GM08714 (cell line): ENCODE data around the gene RNF223.

Experiments
- H3K4me3 ChIP-seq: fragments of 200-500 bp; sonication (Bioruptor generic); 2 replicates; pipeline ENCODE4 v1.5.1; 2014; ENCODE audit warnings: mild to moderate bottlenecking, low read length, inconsistent platforms
- ZNF274 ChIP-seq: IDR thresholded peaks from 2 replicates; pipeline ENCODE4 v1.6.1; 2012; ENCODE audit warnings: mild to moderate bottlenecking, low read depth, low read length

RNF223 gene

GRCh38 chr1:1047963-1048362, 26.1 kb downstream of the RNF223 start:
- no peak overlapping the region for H3K4me3 ChIP-seq
- TF ChIP-seq ZNF274: no peak

GRCh38 chr1:1047407-1047806, 26.7 kb downstream of the RNF223 start:
- no peak for TF ChIP-seq ZNF274
- no peak overlapping the region for H3K4me3 ChIP-seq

GRCh38 chr1:1046767-1047166, 27.3 kb downstream of the RNF223 start:
- no peak overlapping the region for H3K4me3 ChIP-seq
- no peak for TF ChIP-seq ZNF274

DNA sequence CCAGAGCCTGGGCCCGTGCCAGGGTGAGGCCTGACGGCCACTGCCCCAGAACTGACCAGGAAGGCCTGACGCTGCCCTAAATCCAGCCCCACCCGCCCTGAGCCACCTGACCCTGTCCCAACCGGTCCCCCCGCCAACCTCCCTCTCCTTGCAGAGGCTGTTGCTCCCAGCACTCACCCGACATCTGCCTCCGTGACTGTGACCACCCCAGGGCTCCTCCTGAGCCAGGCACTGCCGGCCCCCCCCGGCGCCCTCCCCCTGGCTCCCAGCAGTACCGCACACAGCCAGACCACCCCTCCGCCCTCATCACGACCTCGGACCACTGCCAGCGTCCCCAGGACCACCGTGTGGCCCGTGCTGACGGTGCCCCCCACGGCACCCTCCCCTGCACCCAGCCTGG, 27.9 kb downstream of the RNF223 start:
- no peak overlapping the region for H3K4me3 ChIP-seq
- no peak for TF ChIP-seq ZNF274

DNA sequence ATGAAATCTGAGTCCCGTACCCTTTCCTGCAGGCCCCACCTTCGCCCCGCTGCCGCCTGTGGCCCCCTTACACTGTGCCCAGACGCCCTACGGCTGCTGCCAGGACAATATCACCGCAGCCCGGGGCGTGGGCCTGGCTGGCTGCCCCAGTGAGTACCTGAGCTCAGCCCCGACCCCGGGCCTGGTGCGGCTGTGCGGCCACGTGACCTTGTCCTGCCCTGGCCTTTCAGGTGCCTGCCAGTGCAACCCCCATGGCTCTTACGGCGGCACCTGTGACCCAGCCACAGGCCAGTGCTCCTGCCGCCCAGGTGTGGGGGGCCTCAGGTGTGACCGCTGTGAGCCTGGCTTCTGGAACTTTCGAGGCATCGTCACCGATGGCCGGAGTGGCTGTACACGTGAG, 29.0 kb downstream of the RNF223 start:
- TF ChIP-seq ZNF274: no peak
- no peak overlapping the region for H3K4me3 ChIP-seq

DNA sequence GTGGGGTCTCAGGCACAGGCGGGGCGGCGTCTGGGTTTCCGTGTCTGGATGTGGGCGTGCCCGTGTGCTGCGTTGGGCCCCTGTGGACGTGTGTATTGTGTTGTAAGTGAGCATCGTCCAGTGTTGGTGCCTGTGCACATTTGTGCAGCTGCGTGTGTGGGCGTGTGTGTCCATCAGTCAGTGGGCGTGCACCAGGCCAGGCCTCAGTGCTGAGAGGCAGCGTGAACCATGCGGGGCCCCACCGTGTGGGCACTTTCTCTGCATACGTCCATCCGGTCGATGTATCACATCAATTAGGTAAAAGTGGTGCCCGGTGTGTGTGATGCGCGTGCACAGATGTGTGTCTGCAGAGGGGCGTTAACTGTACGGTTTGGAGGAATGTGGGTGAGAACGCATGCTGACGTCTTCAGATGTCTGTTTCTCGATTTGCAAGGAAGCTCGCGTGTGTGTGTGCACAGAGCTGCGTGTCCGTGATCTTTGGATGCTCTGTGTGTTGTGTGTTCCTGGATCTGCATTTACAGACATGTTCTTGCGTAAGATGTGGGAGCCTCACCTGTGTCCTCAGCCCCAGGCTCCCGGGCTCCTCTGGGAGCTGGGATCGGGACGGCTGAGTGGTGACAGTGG, 29.5 kb downstream of the RNF223 start:
- no peak for TF ChIP-seq ZNF274
- H3K4me3 ChIP-seq: no peak overlapping the region

- no peak for TF ChIP-seq ZNF274
- H3K4me3 ChIP-seq: no peak overlapping the region
These were observed 30.2 kb downstream of the RNF223 start for GRCh38 chr1:1043921-1044320.

DNA sequence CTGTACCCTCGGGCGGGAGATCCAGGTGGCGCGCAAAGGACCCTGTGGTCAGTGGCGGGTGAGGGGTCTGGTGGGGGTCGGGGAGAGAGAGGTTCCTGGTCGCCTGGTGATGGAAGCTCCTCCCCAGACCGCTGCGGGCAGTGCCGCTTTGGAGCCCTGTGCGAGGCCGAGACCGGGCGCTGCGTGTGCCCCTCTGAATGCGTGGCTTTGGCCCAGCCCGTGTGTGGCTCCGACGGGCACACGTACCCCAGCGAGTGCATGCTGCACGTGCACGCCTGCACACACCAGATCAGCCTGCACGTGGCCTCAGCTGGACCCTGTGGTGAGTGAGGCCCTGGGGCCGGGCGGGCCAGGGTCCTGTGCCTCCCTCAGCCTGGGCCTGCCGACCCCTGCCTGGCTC, 30.7 kb downstream of the RNF223 start:
- H3K4me3 ChIP-seq: no peak overlapping the region
- TF ChIP-seq ZNF274: no peak

- no peak overlapping the region for H3K4me3 ChIP-seq
- no peak for TF ChIP-seq ZNF274
These were observed 31.3 kb downstream of the RNF223 start for GRCh38 chr1:1042835-1043234.

GRCh38 chr1:1041873-1042272, 32.2 kb downstream of the RNF223 start:
- no peak overlapping the region for H3K4me3 ChIP-seq
- TF ChIP-seq ZNF274: no peak

DNA sequence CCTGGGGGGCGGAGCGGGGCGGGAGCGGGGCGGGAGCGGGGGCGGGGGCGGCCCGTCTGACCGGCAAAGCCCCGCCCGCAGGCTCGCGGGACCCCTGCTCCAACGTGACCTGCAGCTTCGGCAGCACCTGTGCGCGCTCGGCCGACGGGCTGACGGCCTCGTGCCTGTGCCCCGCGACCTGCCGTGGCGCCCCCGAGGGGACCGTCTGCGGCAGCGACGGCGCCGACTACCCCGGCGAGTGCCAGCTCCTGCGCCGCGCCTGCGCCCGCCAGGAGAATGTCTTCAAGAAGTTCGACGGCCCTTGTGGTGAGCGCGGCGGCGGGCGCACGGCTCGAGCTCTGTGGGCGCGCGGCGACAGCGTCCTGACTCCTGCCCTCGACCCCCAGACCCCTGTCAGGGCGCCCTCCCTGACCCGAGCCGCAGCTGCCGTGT, 33.0 kb downstream of the RNF223 start:
- H3K4me3 ChIP-seq: no peak overlapping the region
- TF ChIP-seq ZNF274: no peak

DNA sequence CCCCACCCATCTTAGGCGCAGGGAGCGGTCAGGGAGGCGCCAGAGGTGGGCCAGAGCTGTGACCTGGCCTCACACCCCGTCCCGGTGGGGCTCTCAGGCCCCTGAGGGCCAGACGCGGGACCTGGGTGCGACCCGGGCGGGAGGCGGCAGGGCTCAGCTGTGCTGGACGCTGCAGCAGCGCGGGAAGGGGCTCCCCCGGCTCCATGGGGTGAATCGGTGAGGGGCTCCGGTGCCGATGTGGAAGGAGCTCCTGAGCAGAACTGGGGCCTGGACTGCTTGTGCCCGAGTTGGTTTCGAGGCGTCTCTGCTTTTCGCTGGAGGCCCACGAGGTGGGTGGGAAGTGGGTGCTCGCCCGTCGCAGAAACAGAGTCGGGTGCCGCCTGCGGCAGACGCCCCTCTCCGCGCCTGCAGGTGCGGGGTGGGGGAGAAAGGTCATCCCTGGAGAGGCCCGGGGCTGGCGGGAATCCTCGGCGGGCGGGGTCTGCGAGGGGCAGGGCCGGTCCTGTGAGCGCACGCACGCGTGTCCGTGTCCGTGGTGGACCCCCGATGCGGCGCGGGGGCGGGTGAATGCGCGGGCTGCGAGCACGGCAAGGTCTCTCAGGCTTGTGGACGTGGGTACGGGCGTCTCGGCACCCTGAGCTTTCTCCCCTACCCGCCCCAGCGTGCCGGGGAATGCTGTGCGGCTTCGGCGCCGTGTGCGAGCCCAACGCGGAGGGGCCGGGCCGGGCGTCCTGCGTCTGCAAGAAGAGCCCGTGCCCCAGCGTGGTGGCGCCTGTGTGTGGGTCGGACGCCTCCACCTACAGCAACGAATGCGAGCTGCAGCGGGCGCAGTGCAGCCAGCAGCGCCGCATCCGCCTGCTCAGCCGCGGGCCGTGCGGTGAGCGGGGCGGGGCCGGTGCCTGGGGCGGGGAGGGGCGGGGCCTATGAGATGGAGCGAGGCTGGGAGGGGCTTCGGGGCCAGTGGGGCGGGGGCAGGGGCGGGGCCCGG, 33.8 kb downstream of the RNF223 start:
- TF ChIP-seq ZNF274: no peak
- H3K4me3 ChIP-seq: peak overlapping the region; percentile 27; the same call in 1 of the 2 replicates

- H3K4me3 ChIP-seq: no peak overlapping the region
- TF ChIP-seq ZNF274: no peak
These were observed 34.8 kb downstream of the RNF223 start for GRCh38 chr1:1039145-1039910.

GRCh38 chr1:1038694-1039093, 35.4 kb downstream of the RNF223 start:
- TF ChIP-seq ZNF274: no peak
- no peak overlapping the region for H3K4me3 ChIP-seq
